ENCODE measurements around the gene YTHDF1.

- no peak for TF ChIP-seq CTCF (IDR thresholded peaks at IDR 0.05; ENCODE audit: low read depth, low read length)
- no peak for TF ChIP-seq POLR2A (IDR thresholded peaks at IDR 0.05; ENCODE audit: extremely low read depth, insufficient read length)
Observed at GRCh38 chr20:63257629-63258028, 41.7 kb upstream of the YTHDF1 start.

Data from NB4 (cell line).